ENCODE measurements around the gene OMA1.

GRCh38 chr1:58583496-58583895 is 37.0 kb upstream of the OMA1 start:
- TF ChIP-seq CTCF (IDR thresholded peaks at IDR 0.05) (no peak), POLR2AphosphoS5 (IDR thresholded peaks at IDR 0.05) (no peak)

All from sigmoid colon (tissue), 4 donors.